Gastrocnemius medialis (tissue), 4 donors: ENCODE data around the gene ERBIN.

Source experiments
- POLR2A ChIP-seq, 2 donors: fragments of 450-650 bp; IDR thresholded peaks; one replicate each; pipeline ENCODE4 v1.6.1; 2017; ENCODE audit warnings: antibody characterized with exemption in 2 of 2, mild to moderate bottlenecking in 2 of 2, moderate library complexity in 2 of 2
- TF ChIP-seq, protein P1 (sequence below), 5 experiments: fragments of 450-650 bp in 3 of 5; fragments of 200-600 bp in 2 of 5; sonication (generic) in 2 of 5; IDR thresholded peaks in 4 of 5; conservative IDR thresholded peaks in 1 of 5; 1 replicate in 4 of 5; 2 replicates in 1 of 5; pipeline ENCODE4 v1.5.1; 2016 to 2019; ENCODE audit warnings: antibody characterized with exemption in 5 of 5, mild to moderate bottlenecking in 3 of 5, moderate library complexity in 3 of 5

GRCh38 chr5:66002415-66002814 is 76.0 kb downstream of the ERBIN start:
- TF ChIP-seq, protein P1, sequence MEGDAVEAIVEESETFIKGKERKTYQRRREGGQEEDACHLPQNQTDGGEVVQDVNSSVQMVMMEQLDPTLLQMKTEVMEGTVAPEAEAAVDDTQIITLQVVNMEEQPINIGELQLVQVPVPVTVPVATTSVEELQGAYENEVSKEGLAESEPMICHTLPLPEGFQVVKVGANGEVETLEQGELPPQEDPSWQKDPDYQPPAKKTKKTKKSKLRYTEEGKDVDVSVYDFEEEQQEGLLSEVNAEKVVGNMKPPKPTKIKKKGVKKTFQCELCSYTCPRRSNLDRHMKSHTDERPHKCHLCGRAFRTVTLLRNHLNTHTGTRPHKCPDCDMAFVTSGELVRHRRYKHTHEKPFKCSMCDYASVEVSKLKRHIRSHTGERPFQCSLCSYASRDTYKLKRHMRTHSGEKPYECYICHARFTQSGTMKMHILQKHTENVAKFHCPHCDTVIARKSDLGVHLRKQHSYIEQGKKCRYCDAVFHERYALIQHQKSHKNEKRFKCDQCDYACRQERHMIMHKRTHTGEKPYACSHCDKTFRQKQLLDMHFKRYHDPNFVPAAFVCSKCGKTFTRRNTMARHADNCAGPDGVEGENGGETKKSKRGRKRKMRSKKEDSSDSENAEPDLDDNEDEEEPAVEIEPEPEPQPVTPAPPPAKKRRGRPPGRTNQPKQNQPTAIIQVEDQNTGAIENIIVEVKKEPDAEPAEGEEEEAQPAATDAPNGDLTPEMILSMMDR (IDR thresholded peaks at IDR 0.05 in 4 of 5, conservative IDR thresholded peaks at IDR 0.05 in 1 of 5) = no peak
- TF ChIP-seq POLR2A (IDR thresholded peaks at IDR 0.05) = no peak
